HepG2 (cell line): ENCODE results near the gene BTAF1. TPM values are rescaled to one million over a fixed set of nuclear protein-coding genes. Genes with fewer than 3 reads are reported as not detected.

Source experiments
- ATF4 ChIP-seq, 2 experiments: fragments of 450-650 bp in 1 of 2; sonication (generic) in 1 of 2; formaldehyde crosslinking; IDR thresholded peaks; 2 replicates each; pipeline versions ENCODE4 v1.5.0 to v1.8.0; 2020 to 2022; ENCODE audit warnings: mild to moderate bottlenecking in 1 of 2, missing genetic modification reagents in 1 of 2
- CEBPB ChIP-seq: IDR thresholded peaks from 2 replicates; pipeline ENCODE4 v1.6.1; 2011; ENCODE audit warnings: low read depth, low read length, improper control_type of control experiment, borderline replicate concordance
- CREB1 ChIP-seq, 2 experiments: fragments of 450-650 bp in 1 of 2; IDR thresholded peaks; 2 replicates each; pipeline ENCODE4 v1.6.1; 2016 to 2017; ENCODE audit warnings: control low read depth in 1 of 2, mild to moderate bottlenecking in 1 of 2, missing compliant biosample characterization in 1 of 2, missing genetic modification characterization in 1 of 2
- DBP ChIP-seq: sonication (generic); formaldehyde crosslinking; IDR thresholded peaks from 2 replicates; pipeline ENCODE4 v1.4.0; 2020; ENCODE audit warnings: missing genetic modification reagents; ENCODE audit errors: not compliant biosample characterization
- FOXK1 ChIP-seq: sonication (generic); formaldehyde crosslinking; IDR thresholded peaks from 2 replicates; pipeline ENCODE4 v1.4.0; 2020; ENCODE audit warnings: low read depth, missing genetic modification reagents, borderline replicate concordance
- FOXO1 ChIP-seq: sonication (generic); formaldehyde crosslinking; IDR thresholded peaks from 2 replicates; pipeline ENCODE4 v1.4.0; 2020; ENCODE audit warnings: missing genetic modification reagents
- GABPB1 ChIP-seq: IDR thresholded peaks from 2 replicates; pipeline ENCODE4 v1.6.1; 2016; ENCODE audit warnings: mild to moderate bottlenecking, missing genetic modification reagents, moderate library complexity, missing compliant biosample characterization
- HMG20A ChIP-seq: IDR thresholded peaks from 2 replicates; pipeline ENCODE4 v1.6.1; 2016; ENCODE audit warnings: borderline replicate concordance
- HNRNPH1 ChIP-seq: fragments of 200-400 bp; formaldehyde crosslinking; optimal IDR thresholded peaks from 2 replicates; pipeline ENCODE3; 2017; ENCODE audit warnings: mild to moderate bottlenecking, low read depth, low read length
- HOMEZ ChIP-seq: IDR thresholded peaks from 2 replicates; pipeline ENCODE4 v1.6.1; 2016; ENCODE audit warnings: low read depth
- HOXA9 ChIP-seq: sonication (generic); formaldehyde crosslinking; IDR thresholded peaks from 2 replicates; pipeline ENCODE4 v1.8.1; 2022; ENCODE audit warnings: missing genetic modification reagents, mild to moderate bottlenecking, moderate library complexity, borderline replicate concordance
- MEIS1 ChIP-seq: sonication (generic); formaldehyde crosslinking; IDR thresholded peaks from 2 replicates; pipeline ENCODE4 v1.9.0; 2021; ENCODE audit warnings: mild to moderate bottlenecking, missing genetic modification reagents, moderate library complexity, borderline replicate concordance
- MIER3 ChIP-seq: IDR thresholded peaks from 2 replicates; pipeline ENCODE4 v1.6.1; 2016; ENCODE audit warnings: missing compliant biosample characterization, borderline replicate concordance
- MTERF4 ChIP-seq: sonication (generic); formaldehyde crosslinking; IDR thresholded peaks from 2 replicates; pipeline ENCODE4 v1.8.0; 2023; ENCODE audit warnings: mild to moderate bottlenecking, missing genetic modification reagents
- PPARG ChIP-seq: conservative IDR thresholded peaks from 2 replicates; pipeline ENCODE4 v1.6.1; 2016; ENCODE audit warnings: missing biosample characterization, missing genetic modification reagents
- TBL1XR1 ChIP-seq: fragments of 150-350 bp; IDR thresholded peaks from 2 replicates; pipeline ENCODE4 v1.6.1; 2014; ENCODE audit warnings: borderline replicate concordance, low read length; ENCODE audit not compliant: partially characterized antibody
- YY1 ChIP-seq: IDR thresholded peaks from 2 replicates; pipeline ENCODE4 v1.6.1; 2011; ENCODE audit warnings: low read length, low read depth, moderate library complexity, mild to moderate bottlenecking; ENCODE audit not compliant: insufficient read depth, insufficient replicate concordance
- ZFP1 ChIP-seq: IDR thresholded peaks from 2 replicates; pipeline ENCODE4 v1.6.1; 2016
- ZNF138 ChIP-seq: sonication (generic); formaldehyde crosslinking; IDR thresholded peaks from 2 replicates; pipeline ENCODE4 v1.5.0; 2020; ENCODE audit warnings: mild to moderate bottlenecking, low read depth, missing genetic modification reagents
- ZNF33B ChIP-seq: sonication (generic); formaldehyde crosslinking; IDR thresholded peaks from 2 replicates; pipeline ENCODE4 v1.5.1; 2020; ENCODE audit warnings: mild to moderate bottlenecking, missing genetic modification reagents
- ZNF510 ChIP-seq: sonication (generic); formaldehyde crosslinking; IDR thresholded peaks from 2 replicates; pipeline ENCODE4 v1.4.0; 2020; ENCODE audit warnings: low read depth, mild to moderate bottlenecking, missing genetic modification reagents
- ZNF672 ChIP-seq: sonication (generic); formaldehyde crosslinking; IDR thresholded peaks from 2 replicates; pipeline ENCODE4 v1.8.1; 2022; ENCODE audit warnings: missing genetic modification reagents
- ZNF883 ChIP-seq: sonication (generic); formaldehyde crosslinking; IDR thresholded peaks from 2 replicates; pipeline ENCODE4 v1.5.1; 2020; ENCODE audit warnings: mild to moderate bottlenecking, missing genetic modification reagents; ENCODE audit errors: not compliant biosample characterization
- ZSCAN21 ChIP-seq: sonication (generic); formaldehyde crosslinking; IDR thresholded peaks from 2 replicates; pipeline ENCODE4 v1.8.0; 2022; ENCODE audit warnings: mild to moderate bottlenecking, missing genetic modification reagents, moderate library complexity, borderline replicate concordance
- ZSCAN31 ChIP-seq: sonication (generic); formaldehyde crosslinking; IDR thresholded peaks from 2 replicates; pipeline ENCODE4 v1.5.0; 2020; ENCODE audit warnings: low read depth, mild to moderate bottlenecking, missing genetic modification reagents
- polyA plus RNA-seq, 8 experiments: library from polyadenylated mRNA; depleted of rRNA in 3 of 8; stranded (reverse) in 7 of 8; unstranded in 1 of 8; fragments of >200 nt; fragmentation: Illumina TruSeq in 4 of 8; extraction: Trizol in 4 of 8; gene quantifications; 2 replicates each; pipeline versions ENCODE4 v1.2.1 to v1.2.3, GENCODE V29; 2011 to 2016; ENCODE audit warnings: low read depth in 4 of 8, missing spikeins in 1 of 8, mixed read lengths in 1 of 8; ENCODE audit not compliant: insufficient read depth in 1 of 8
- total RNA-seq, 5 experiments: library from RNA; depleted of rRNA; stranded (reverse); fragments of >200 nt; fragmentation: Illumina TruSeq; extraction: Trizol; gene quantifications; 2 replicates each; pipeline ENCODE4 v1.2.3, GENCODE V29; 2016; ENCODE audit warnings: low read depth in 1 of 5

The BTAF1 gene
- total and polyA plus RNA-seq, 2 of the 13 experiments (the other 11 are each of a cell fraction or from before 2014, with no cell fraction given) = 38.6 to 54.1 TPM

- TF ChIP-seq TBL1XR1 (no peak), MTERF4 (CRISPR knock-in tag) (no peak), FOXO1 (peak; percentile 62; the same call in 1 of the 2 replicates), CREB1 (IDR thresholded peaks at IDR 0.05) (peak; percentile 63), CREB1 (CRISPR knock-in tag; IDR thresholded peaks at IDR 0.05) (peak; percentile 53; the same call in 1 of the 2 replicates), HNRNPH1 (no peak), ZNF883 (CRISPR knock-in tag) (no peak), ZFP1 (no peak), GABPB1 (0 out of 2 replicates have a peak, but pooled peaks have one; percentile 17), ZNF33B (CRISPR knock-in tag) (no peak), PPARG (CRISPR knock-in tag) (0 out of 2 replicates have a peak, but pooled peaks have one; percentile 36), MIER3 (CRISPR knock-in tag) (peak; percentile 64; the same call in 1 of the 2 replicates), MEIS1 (CRISPR knock-in tag) (no peak), CEBPB (peak; percentile 81), ZNF138 (CRISPR knock-in tag) (no peak), ATF4 (CRISPR knock-in tag; IDR thresholded peaks at IDR 0.05) (no peak; a peak in 1 of 4 replicates), HOXA9 (CRISPR knock-in tag) (no peak), HMG20A (CRISPR knock-in tag) (peak; percentile 84; the same call in 1 of the 2 replicates), HOMEZ (CRISPR knock-in tag) (peak; percentile 63; the same call in 1 of the 2 replicates), ZSCAN21 (CRISPR knock-in tag) (no peak), ZNF510 (CRISPR knock-in tag) (no peak), ZSCAN31 (CRISPR knock-in tag) (no peak), FOXK1 (CRISPR knock-in tag) (peak; percentile 57; the same call in 1 of the 2 replicates), DBP (CRISPR knock-in tag) (no peak), YY1 (peak; percentile 49), ZNF672 (CRISPR knock-in tag) (no peak)
Measured at GRCh38 chr10:91901784-91902677, 21.5 kb upstream of the BTAF1 start (continued).
